ENCODE measurements around the gene RIOK3. TPM values are rescaled to one million over a fixed set of nuclear protein-coding genes. Genes with fewer than 3 reads are reported as not detected.
A peak's percentile ranks its signal among the peaks of the same experiment; 100 is the strongest.

The RIOK3 gene
- total and polyA plus RNA-seq, 2 of the 4 experiments (the other 2 are of a cell fraction) = 21.5 to 38.9 TPM

GRCh38 chr18:23459530-23459921 is 6.4 kb downstream of the RIOK3 start:
- H3K23ac ChIP-seq (ENCODE audit: low read depth, low read length) = no peak overlapping the region
- TF ChIP-seq NFE2L2 (IDR thresholded peaks at IDR 0.05; ENCODE audit: low read depth, low read length) (no peak), CTCF (conservative IDR thresholded peaks at IDR 0.05; ENCODE audit: low read depth, low read length) (no peak), MXI1 (IDR thresholded peaks at IDR 0.05; ENCODE audit: borderline replicate concordance, low read depth, low read length) (no peak), RFX5 (IDR thresholded peaks at IDR 0.05; ENCODE audit: low read depth, low read length) (no peak), MAFK (IDR thresholded peaks at IDR 0.05; ENCODE audit: low read depth, low read length) (no peak), SMC3 (IDR thresholded peaks at IDR 0.05; ENCODE audit: low read depth, low read length) (no peak), BHLHE40 (IDR thresholded peaks at IDR 0.05; ENCODE audit: low read depth, low read length) (no peak), ELK1 (IDR thresholded peaks at IDR 0.05; ENCODE audit: borderline replicate concordance, low read depth, low read length) (no peak), USF2 (IDR thresholded peaks at IDR 0.05; ENCODE audit: low read depth, low read length) (no peak), MAZ (IDR thresholded peaks at IDR 0.05; ENCODE audit: borderline replicate concordance, low read depth, low read length) (no peak), CHD1 (IDR thresholded peaks at IDR 0.05; ENCODE audit: low read depth, low read length) (no peak), POLR2A (IDR thresholded peaks at IDR 0.05; ENCODE audit: low read depth, low read length) (no peak), CEBPB (IDR thresholded peaks at IDR 0.05; ENCODE audit: low read depth, low read length) (no peak), FOS (IDR thresholded peaks at IDR 0.05; ENCODE audit: low read depth, low read length) (no peak), RAD21 (IDR thresholded peaks at IDR 0.05; ENCODE audit: low read length) (no peak), RCOR1 (IDR thresholded peaks at IDR 0.05; ENCODE audit: insufficient replicate concordance, low read length) (no peak)
- 100% methylated on average over 2 of the region's 7 CpGs; no CpG with 5 or more reads in 1 of the 2 experiments for WGBS, 2 experiments (ENCODE audit: extremely low coverage in 2 of 2, insufficient read length in 1 of 2)
- H3K9ac ChIP-seq (ENCODE audit: low read depth, low read length) = no peak overlapping the region
- no peak overlapping the region for H3K4me3 ChIP-seq (ENCODE audit: insufficient read depth, low read depth, low read length)
- H4K20me1 ChIP-seq (ENCODE audit: insufficient read depth, low read length) = peaks cover 77% of the 10 kb centered on the region
- no peak overlapping the region for H3K14ac ChIP-seq (replicated peaks; ENCODE audit: low read depth, low read length)
- no peak overlapping the region for H4K5ac ChIP-seq (ENCODE audit: low read depth, low read length)
- H2BK5ac ChIP-seq (ENCODE audit: low read depth, low read length, poor library complexity, severe bottlenecking) = no peak overlapping the region
- H2AK9ac ChIP-seq (replicated peaks; ENCODE audit: low read depth, low read length, poor library complexity) = no peak overlapping the region
- ChIA-PET CTCF (no interaction called here), POLR2A (ENCODE audit: unreplicated experiment) (no interaction called here)
- peaks cover 14% of the 10 kb centered on the region for H3K9me1 ChIP-seq (ENCODE audit: insufficient read depth, low read length)
- no peak overlapping the region for H2BK15ac ChIP-seq (ENCODE audit: low read depth, low read length)
- H2BK120ac ChIP-seq (ENCODE audit: low read depth, low read length) = no peak overlapping the region
- H3K27ac ChIP-seq (ENCODE audit: insufficient read depth, low read length) = no peak overlapping the region
- H3K4ac ChIP-seq (ENCODE audit: low read depth, low read length) = no peak overlapping the region
- ATAC-seq (ENCODE audit: low read depth) (peak; percentile 40), DNase-seq (no peak)
- H4K8ac ChIP-seq (ENCODE audit: low read depth in 2 of 2, low read length in 2 of 2) = no peak overlapping the region
- H3K18ac ChIP-seq (ENCODE audit: low read depth, low read length) = no peak overlapping the region
- peaks cover 19 to 74% of the 10 kb centered on the region in 2 experiments for H3K79me1 ChIP-seq (ENCODE audit: low read depth in 1 of 2, low read length in 2 of 2)
- H3K9me3 ChIP-seq (ENCODE audit: control insufficient read depth, insufficient read depth, low read length) = no peaks in the 10 kb centered on the region
- no peak overlapping the region for H3K4me2 ChIP-seq (ENCODE audit: low read depth, low read length)
- no peak overlapping the region for H2BK20ac ChIP-seq (ENCODE audit: low read depth, low read length)
- dilution Hi-C loops (cut with HindIII; ENCODE audit: low sequenced_read_pairs, unreplicated experiment) = no loop called here
- peaks cover 20% of the 10 kb centered on the region for H3K36me3 ChIP-seq (ENCODE audit: control insufficient read depth, insufficient read depth, low read length)
- intact Hi-C loops (cut with micrococcal nuclease) = no loop called here
- no peak overlapping the region for H4K91ac ChIP-seq (ENCODE audit: insufficient read depth, low read depth, low read length)
- H3K27me3 ChIP-seq (ENCODE audit: control insufficient read depth, insufficient read depth, low read length) = no peaks in the 10 kb centered on the region
- H2AFZ ChIP-seq (replicated peaks; ENCODE audit: low read length, poor library complexity) = no peak overlapping the region
- no peak overlapping the region for H3K56ac ChIP-seq (ENCODE audit: extremely low read depth, insufficient read depth, low read length)
- H2AK5ac ChIP-seq (ENCODE audit: low read depth, low read length) = no peak overlapping the region
- no TSS peak for BruUV-seq (replicated peaks)
- H3K4me1 ChIP-seq (ENCODE audit: control insufficient read depth, insufficient read depth, low read length) = peaks cover 3% of the 10 kb centered on the region
- in situ Hi-C loops (cut with MboI; ENCODE audit: low sequenced_read_pairs) = no loop called here
